GM23248 (cell line): ENCODE data around the gene SZT2.

Experiments
- EZH2 ChIP-seq: fragments of 200-600 bp; sonication (generic); IDR thresholded peaks from 2 replicates; pipeline ENCODE4 v1.6.1; 2018; ENCODE audit warnings: antibody characterized with exemption, mild to moderate bottlenecking; ENCODE audit not compliant: insufficient read depth, poor library complexity, severe bottlenecking
- EZH2phosphoT487 ChIP-seq: fragments of 200-600 bp; sonication (generic); IDR thresholded peaks from 2 replicates; pipeline ENCODE4 v1.6.1; 2018; ENCODE audit warnings: antibody characterized with exemption, moderate library complexity, mild to moderate bottlenecking, low read depth; ENCODE audit not compliant: insufficient read depth

- TF ChIP-seq EZH2 (no peak), EZH2phosphoT487 (no peak)
Measured at GRCh38 chr1:43366179-43366578, 23.5 kb upstream of the SZT2 start.
